ENCODE data around the gene PDE1C.

PDE1C gene

DNA sequence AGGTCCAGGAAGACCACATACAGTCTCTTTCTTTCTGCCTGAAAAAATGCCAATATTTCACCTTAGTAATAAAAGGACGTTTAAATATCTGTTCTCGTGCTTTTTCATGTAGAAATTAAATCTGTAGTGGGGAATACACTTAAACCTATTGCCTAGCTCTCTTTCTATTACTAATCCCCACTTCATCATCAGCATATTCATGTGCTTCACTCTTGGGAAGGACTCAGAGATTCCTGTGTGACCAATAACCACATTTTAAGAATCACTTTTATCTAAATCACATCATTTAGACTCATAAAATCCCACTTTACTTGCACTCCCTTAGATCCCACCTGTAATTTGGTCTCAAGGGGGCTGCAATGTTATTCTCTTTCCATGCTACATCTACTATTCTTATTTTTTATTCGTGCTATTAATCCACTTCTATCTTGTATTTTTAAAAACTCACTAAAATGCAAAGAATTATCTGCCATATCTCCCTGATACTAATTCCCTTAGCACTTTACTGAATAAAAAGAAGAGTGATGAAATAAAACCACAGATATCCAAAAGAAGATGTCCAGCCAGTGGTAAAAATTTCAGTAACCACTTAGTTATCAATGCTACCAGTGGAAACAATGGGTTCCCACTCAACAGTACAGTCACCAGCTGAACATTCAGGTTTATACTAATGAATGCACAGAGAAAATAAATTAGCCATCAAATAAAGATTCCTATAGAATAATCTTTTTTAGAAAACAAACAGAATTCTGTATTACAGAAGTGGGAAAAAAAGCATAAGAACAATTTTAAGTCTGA, 281.1 kb downstream of the PDE1C start:
- Histone ChIP-seq H3K9ac (ENCODE audit: low read length) (no peak overlapping the region), H3K27me3 (replicated peaks; ENCODE audit: control insufficient read depth, insufficient read depth, low read length) (no peaks in the 10 kb centered on the region), H3K36me3 (ENCODE audit: control insufficient read depth, insufficient read depth, low read length, severe bottlenecking) (peaks cover 3% of the 10 kb centered on the region), H3K4me3 (ENCODE audit: low read length) (no peak overlapping the region), H3K4me1 (ENCODE audit: control insufficient read depth, insufficient read depth, low read length) (peaks cover 45% of the 10 kb centered on the region), H3K9me3 (ENCODE audit: control insufficient read depth, low read length) (no peaks in the 10 kb centered on the region)
- DNase-seq (ENCODE audit: low read depth): no peak

DNA sequence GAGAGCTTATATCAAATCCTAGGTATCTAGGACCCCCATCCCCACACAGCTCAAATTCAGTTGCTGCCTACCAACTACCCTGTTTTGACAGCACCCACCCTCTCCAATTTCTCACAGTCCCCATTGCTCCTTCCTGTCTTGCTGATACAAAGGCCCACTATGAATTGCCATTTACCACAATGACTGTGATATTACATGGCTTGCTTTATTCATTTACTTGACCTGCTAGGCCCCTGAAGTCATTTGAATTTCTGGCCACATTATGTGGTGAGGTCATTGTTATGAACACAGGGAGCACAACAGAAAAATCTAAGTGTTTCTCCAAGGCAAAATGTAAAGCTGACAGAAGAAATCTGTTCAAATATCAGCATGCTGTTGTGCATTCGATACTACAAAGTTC, 281.8 kb downstream of the PDE1C start:
- H3K27me3 ChIP-seq (replicated peaks; ENCODE audit: control insufficient read depth, insufficient read depth, low read length): no peaks in the 10 kb centered on the region
- peaks cover 3% of the 10 kb centered on the region for H3K36me3 ChIP-seq (ENCODE audit: control insufficient read depth, insufficient read depth, low read length, severe bottlenecking)
- no peak overlapping the region for H3K4me3 ChIP-seq (ENCODE audit: low read length)
- H3K9ac ChIP-seq (ENCODE audit: low read length): no peak overlapping the region
- DNase-seq (ENCODE audit: low read depth): peak; percentile 7
- H3K9me3 ChIP-seq (ENCODE audit: control insufficient read depth, low read length): no peaks in the 10 kb centered on the region
- H3K4me1 ChIP-seq (ENCODE audit: control insufficient read depth, insufficient read depth, low read length): peaks cover 50% of the 10 kb centered on the region

DNA sequence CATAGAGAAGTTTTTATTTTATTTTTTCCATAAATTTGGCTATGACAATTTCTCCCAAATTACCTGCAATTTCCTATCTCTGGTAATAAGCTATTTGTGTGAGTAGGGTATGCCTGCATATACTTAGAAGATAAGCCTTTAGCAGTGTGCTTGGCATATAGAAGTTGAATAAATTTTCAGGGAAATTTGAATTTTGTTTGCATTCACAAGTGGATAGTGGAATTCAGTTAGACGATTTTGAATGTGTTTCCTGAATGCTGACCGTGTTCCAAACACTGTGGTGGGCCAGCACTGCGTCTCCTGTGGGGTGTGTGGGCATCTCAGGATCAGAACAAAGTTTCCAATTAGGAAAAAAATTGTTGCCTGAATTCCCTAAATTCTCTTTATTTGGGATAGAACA, 283.9 kb downstream of the PDE1C start:
- H3K9ac ChIP-seq (ENCODE audit: low read length): no peak overlapping the region
- H3K9me3 ChIP-seq (ENCODE audit: control insufficient read depth, low read length): no peaks in the 10 kb centered on the region
- peaks cover 3% of the 10 kb centered on the region for H3K36me3 ChIP-seq (ENCODE audit: control insufficient read depth, insufficient read depth, low read length, severe bottlenecking)
- H3K4me1 ChIP-seq (ENCODE audit: control insufficient read depth, insufficient read depth, low read length): peaks cover 50% of the 10 kb centered on the region
- H3K27me3 ChIP-seq (replicated peaks; ENCODE audit: control insufficient read depth, insufficient read depth, low read length): no peaks in the 10 kb centered on the region
- H3K4me3 ChIP-seq (ENCODE audit: low read length): no peak overlapping the region
- no peak for DNase-seq (ENCODE audit: low read depth)

GRCh38 chr7:31785101-31785500, 285.1 kb downstream of the PDE1C start:
- Histone ChIP-seq H3K9ac (ENCODE audit: low read length) (no peak overlapping the region), H3K4me1 (ENCODE audit: control insufficient read depth, insufficient read depth, low read length) (peaks cover 43% of the 10 kb centered on the region), H3K4me3 (ENCODE audit: low read length) (no peak overlapping the region), H3K9me3 (ENCODE audit: control insufficient read depth, low read length) (no peaks in the 10 kb centered on the region), H3K27me3 (replicated peaks; ENCODE audit: control insufficient read depth, insufficient read depth, low read length) (no peaks in the 10 kb centered on the region), H3K36me3 (ENCODE audit: control insufficient read depth, insufficient read depth, low read length, severe bottlenecking) (peaks cover 3% of the 10 kb centered on the region)
- DNase-seq (ENCODE audit: low read depth): peak; percentile 7

GRCh38 chr7:31783221-31783620, 287.0 kb downstream of the PDE1C start:
- no peak overlapping the region for H3K9ac ChIP-seq (ENCODE audit: low read length)
- H3K4me1 ChIP-seq (ENCODE audit: control insufficient read depth, insufficient read depth, low read length): peaks cover 24% of the 10 kb centered on the region
- no peaks in the 10 kb centered on the region for H3K36me3 ChIP-seq (ENCODE audit: control insufficient read depth, insufficient read depth, low read length, severe bottlenecking)
- no peak overlapping the region for H3K4me3 ChIP-seq (ENCODE audit: low read length)
- no peaks in the 10 kb centered on the region for H3K27me3 ChIP-seq (replicated peaks; ENCODE audit: control insufficient read depth, insufficient read depth, low read length)
- H3K9me3 ChIP-seq (ENCODE audit: control insufficient read depth, low read length): no peaks in the 10 kb centered on the region
- DNase-seq (ENCODE audit: low read depth): no peak

- Histone ChIP-seq H3K9ac (ENCODE audit: low read length) (no peak overlapping the region), H3K27me3 (replicated peaks; ENCODE audit: control insufficient read depth, insufficient read depth, low read length) (no peaks in the 10 kb centered on the region), H3K4me1 (ENCODE audit: control insufficient read depth, insufficient read depth, low read length) (peaks cover 24% of the 10 kb centered on the region), H3K9me3 (ENCODE audit: control insufficient read depth, low read length) (no peaks in the 10 kb centered on the region), H3K4me3 (ENCODE audit: low read length) (no peak overlapping the region), H3K36me3 (ENCODE audit: control insufficient read depth, insufficient read depth, low read length, severe bottlenecking) (no peaks in the 10 kb centered on the region)
- peak; percentile 72 for DNase-seq (ENCODE audit: low read depth)
These were observed 287.7 kb downstream of the PDE1C start for GRCh38 chr7:31782411-31782991.

- Histone ChIP-seq H3K27me3 (replicated peaks; ENCODE audit: control insufficient read depth, insufficient read depth, low read length) (no peaks in the 10 kb centered on the region), H3K36me3 (ENCODE audit: control insufficient read depth, insufficient read depth, low read length, severe bottlenecking) (no peaks in the 10 kb centered on the region), H3K4me1 (ENCODE audit: control insufficient read depth, insufficient read depth, low read length) (peaks cover 4% of the 10 kb centered on the region), H3K9ac (ENCODE audit: low read length) (no peak overlapping the region), H3K4me3 (ENCODE audit: low read length) (no peak overlapping the region), H3K9me3 (ENCODE audit: control insufficient read depth, low read length) (no peaks in the 10 kb centered on the region)
- DNase-seq (ENCODE audit: low read depth): no peak
These were observed 291.9 kb downstream of the PDE1C start for GRCh38 chr7:31778296-31778695.

DNA sequence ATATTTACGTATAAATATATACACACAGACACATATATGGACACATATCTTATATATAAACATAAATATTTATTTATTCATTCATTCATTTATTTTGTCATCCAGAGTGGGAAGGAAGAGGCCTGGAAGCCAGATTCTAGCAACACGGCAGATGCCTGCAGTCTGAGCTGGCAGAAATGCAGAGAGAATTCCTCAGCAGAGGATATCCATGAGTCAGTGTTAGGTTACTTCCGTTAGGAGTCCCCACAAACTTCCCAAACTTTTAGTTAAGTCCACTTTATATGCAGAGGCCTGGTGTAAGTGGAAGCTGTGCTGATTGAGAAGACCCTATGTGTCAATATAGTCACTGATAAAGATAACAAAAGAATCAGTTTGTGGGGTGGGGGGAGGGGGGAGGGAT, 293.6 kb downstream of the PDE1C start:
- no peak overlapping the region for H3K4me3 ChIP-seq (ENCODE audit: low read length)
- no peaks in the 10 kb centered on the region for H3K27me3 ChIP-seq (replicated peaks; ENCODE audit: control insufficient read depth, insufficient read depth, low read length)
- DNase-seq (ENCODE audit: low read depth): peak; percentile 61

DNA sequence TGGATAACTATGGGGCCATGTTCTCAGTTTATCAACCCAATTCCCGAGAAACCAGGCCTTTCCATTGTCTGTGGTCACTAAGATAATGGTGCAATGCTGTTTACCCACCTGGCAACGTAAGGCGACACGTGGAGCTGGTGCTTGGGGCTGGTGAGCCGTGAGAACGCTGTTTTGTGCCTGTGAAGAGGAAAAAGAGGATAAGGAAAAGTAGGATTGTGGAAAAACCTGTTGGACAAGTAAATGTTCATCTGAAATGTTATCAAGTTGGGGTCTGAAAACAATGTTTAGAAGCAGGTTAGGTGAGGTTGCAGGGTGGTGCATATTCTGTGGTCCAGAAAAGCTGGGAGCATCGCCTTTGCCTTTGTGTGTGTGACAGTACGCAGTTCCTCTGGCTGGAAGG, 294.7 kb downstream of the PDE1C start:
- Histone ChIP-seq H3K4me3 (ENCODE audit: low read length) (no peak overlapping the region), H3K9me3 (ENCODE audit: control insufficient read depth, low read length) (no peaks in the 10 kb centered on the region), H3K36me3 (ENCODE audit: control insufficient read depth, insufficient read depth, low read length, severe bottlenecking) (no peaks in the 10 kb centered on the region), H3K9ac (ENCODE audit: low read length) (no peak overlapping the region), H3K4me1 (ENCODE audit: control insufficient read depth, insufficient read depth, low read length) (peaks cover 4% of the 10 kb centered on the region), H3K27me3 (replicated peaks; ENCODE audit: control insufficient read depth, insufficient read depth, low read length) (no peaks in the 10 kb centered on the region)
- no peak for DNase-seq (ENCODE audit: low read depth)

More for the DNA sequence above, 293.6 kb downstream of the PDE1C start:
- Histone ChIP-seq H3K36me3 (ENCODE audit: control insufficient read depth, insufficient read depth, low read length, severe bottlenecking) (no peaks in the 10 kb centered on the region), H3K9me3 (ENCODE audit: control insufficient read depth, low read length) (no peaks in the 10 kb centered on the region), H3K4me1 (ENCODE audit: control insufficient read depth, insufficient read depth, low read length) (peaks cover 4% of the 10 kb centered on the region), H3K9ac (ENCODE audit: low read length) (no peak overlapping the region)

DNA sequence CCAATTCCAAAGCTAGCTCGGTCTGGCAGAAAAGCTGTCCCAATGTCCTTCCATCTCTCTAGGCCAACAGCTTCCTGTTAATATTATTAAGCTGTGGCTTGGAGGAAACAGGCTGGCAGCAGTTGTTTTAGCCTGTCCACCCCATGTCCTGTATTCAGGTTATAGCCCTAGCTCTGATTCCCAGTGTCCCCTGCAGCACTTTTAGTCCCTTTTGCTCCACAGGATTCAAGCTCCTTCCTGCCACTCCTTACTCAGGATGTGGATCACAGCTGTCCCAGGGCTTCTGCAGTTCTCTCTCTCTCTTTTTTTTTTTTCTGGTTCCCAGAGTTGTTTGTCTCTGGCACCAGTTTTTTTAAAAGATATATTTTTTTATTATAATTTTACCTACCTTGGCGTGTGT, 298.0 kb downstream of the PDE1C start:
- Histone ChIP-seq H3K9me3 (ENCODE audit: control insufficient read depth, low read length) (no peaks in the 10 kb centered on the region), H3K27me3 (replicated peaks; ENCODE audit: control insufficient read depth, insufficient read depth, low read length) (no peaks in the 10 kb centered on the region)

GRCh38 chr7:31767686-31768358, 302.4 kb downstream of the PDE1C start:
- Histone ChIP-seq H3K9me3 (ENCODE audit: control insufficient read depth, low read length) (no peaks in the 10 kb centered on the region), H3K4me3 (ENCODE audit: low read length) (no peak overlapping the region), H3K27me3 (replicated peaks; ENCODE audit: control insufficient read depth, insufficient read depth, low read length) (no peaks in the 10 kb centered on the region)

More for the DNA sequence above, 298.0 kb downstream of the PDE1C start:
- no peak for DNase-seq (ENCODE audit: low read depth)
- peaks cover 4% of the 10 kb centered on the region for H3K4me1 ChIP-seq (ENCODE audit: control insufficient read depth, insufficient read depth, low read length)
- no peaks in the 10 kb centered on the region for H3K36me3 ChIP-seq (ENCODE audit: control insufficient read depth, insufficient read depth, low read length, severe bottlenecking)
- H3K9ac ChIP-seq (ENCODE audit: low read length): no peak overlapping the region
- H3K4me3 ChIP-seq (ENCODE audit: low read length): no peak overlapping the region

More at GRCh38 chr7:31767686-31768358, 302.4 kb downstream of the PDE1C start:
- Histone ChIP-seq H3K9ac (ENCODE audit: low read length) (no peak overlapping the region), H3K36me3 (ENCODE audit: control insufficient read depth, insufficient read depth, low read length, severe bottlenecking) (no peaks in the 10 kb centered on the region), H3K4me1 (ENCODE audit: control insufficient read depth, insufficient read depth, low read length) (no peaks in the 10 kb centered on the region)
- no peak for DNase-seq (ENCODE audit: low read depth)

Data from adipocyte (in vitro differentiated cells).